HK-2 (cell line): ENCODE results near the gene ZNF787.

ENCODE experiments used
- DNase-seq: peaks from one replicate; pipeline ENCODE4 v3.0.0-alpha.2; 2018; ENCODE audit not compliant: unreplicated experiment

Gene ZNF787

DNA sequence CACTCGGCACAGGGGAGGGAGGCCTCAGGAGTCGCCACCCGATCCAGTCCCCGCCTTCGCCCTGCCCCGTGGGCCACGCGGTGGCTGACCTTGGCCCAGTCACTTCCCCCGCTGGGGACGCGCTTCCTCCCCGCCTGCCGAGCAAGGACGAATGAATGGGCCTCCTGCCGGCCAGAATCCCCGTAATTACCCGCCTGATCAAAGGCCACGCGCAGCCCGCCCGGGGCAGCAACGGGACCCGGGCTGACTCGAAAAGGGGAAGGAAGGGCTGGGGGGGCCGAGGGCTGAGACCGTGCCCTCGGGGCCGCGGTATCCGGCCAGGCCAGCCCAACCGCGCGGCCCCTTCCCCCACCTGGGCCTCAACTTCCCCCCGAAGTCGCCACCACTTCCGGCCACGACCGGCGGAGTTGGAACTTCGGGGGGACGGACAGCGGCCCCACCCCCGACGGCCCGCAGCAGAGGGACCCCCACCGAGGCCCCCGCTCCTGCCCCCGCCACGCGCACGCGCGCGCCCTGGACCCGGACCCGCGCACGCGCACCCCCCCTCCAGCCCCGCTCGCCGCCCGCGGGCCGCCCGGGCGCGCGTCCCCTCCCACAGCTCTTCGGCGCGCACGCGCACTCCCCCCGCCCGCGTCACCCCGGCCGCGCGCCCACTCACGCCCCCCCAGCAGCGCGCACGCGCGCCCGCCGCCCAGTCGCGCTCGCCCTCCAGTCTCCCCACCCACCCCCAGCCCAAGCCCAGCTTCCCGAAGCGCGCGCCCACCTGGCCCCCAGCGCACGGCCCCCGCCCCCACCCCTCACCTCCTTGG lies 520 bp downstream of the ZNF787 start:
- peak; percentile 88 for DNase-seq

DNA sequence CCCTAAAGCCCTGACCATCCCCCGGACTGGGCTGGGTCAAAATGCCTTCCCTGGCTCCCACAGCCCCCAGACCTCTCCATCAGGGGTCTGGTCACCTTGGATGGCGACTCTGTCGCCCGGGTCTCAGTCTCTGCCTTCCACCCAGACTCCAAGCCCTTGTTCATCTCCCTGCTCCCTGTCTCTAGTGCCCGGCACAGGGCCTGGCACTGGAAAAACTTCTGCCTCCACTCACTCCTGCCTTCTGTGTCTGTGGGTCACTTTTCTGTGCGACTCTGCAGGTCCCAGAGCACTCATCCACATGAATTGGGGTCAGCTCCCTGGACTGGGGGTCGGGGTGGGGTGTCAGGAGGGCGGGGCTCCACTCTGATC lies 1.1 kb downstream of the ZNF787 start:
- no peak for DNase-seq

DNA sequence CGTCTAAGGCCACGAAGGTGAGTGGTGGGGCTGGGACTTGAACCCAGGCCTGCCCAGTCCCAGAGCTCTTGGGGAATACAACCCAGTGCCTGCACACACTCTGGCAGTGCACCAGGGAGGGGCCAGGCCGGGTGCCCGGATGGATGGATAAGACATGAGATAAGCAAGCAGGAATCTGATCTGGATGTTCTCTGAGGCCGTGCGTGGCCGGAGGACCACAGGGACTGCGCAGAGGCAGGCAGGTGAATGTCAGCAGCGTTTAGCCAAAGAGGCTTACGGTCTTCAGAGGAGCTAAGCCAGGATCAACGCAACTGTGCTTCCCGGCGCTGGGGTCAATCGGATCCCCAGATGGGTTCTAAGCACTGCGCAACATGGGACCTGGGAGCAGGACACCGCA lies 1.5 kb downstream of the ZNF787 start:
- no peak for DNase-seq

DNA sequence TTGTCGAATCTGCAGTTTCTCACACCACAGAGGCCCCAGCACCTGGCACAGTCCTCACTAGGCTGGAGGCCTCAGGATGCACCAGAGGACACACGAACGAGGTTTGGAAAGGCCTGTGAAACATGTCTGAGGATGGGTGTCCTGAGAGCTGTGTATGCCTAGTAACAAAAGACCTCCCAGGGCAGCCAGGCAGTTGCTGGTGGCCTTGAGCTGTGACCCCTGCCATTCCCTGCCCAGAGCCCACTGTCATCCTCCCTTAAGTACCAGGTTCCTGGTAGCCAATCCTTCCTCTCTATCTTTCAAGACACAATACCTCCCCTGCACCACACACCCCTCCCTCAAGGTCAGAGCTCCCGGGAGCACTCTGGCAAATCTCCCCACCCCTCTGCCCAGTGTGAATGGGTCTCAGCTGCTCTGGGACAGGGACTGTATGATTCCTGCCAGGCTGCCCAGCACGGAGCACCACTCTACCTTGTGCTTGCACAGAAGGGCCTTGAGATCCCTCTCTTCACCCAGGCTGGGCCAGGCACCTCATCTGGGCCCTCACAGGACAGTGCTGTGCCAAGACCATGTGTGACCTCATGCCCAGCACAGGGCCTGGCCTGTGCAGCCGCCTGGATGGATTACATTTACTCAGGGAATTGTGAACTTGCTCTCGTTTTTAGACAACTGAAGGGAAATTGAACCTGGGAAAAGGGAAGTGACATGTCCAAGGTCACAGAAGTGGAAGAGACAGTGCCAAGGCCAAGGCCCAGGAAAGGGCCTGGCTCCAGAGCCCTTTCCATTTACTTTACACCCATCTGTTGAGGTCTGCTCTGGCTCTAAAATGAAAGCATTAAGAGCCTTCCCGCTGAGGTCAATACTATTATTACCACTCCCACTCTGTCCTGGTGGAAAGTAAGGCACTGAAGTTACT lies 2.2 kb downstream of the ZNF787 start:
- no peak for DNase-seq

DNA sequence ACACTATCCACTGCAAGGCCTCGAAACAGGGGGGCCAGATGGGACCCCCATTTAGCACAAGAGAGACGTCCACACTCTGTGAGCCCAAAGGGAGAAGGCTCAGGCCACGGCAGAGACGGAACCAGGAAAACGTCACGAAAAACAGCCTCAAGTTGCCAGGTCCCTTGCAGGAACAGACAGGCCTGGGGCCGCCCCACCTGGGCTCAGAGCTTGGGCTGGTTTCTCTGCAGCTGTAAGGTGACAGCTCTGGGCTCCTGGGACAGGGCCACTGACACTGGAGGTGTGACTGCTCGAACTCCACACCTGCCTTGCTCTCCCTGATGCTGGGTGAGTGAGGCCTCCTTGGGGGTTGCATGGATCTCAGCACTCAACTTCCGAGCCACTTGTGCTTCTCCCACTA lies 3.2 kb downstream of the ZNF787 start:
- DNase-seq, result no peak

DNA sequence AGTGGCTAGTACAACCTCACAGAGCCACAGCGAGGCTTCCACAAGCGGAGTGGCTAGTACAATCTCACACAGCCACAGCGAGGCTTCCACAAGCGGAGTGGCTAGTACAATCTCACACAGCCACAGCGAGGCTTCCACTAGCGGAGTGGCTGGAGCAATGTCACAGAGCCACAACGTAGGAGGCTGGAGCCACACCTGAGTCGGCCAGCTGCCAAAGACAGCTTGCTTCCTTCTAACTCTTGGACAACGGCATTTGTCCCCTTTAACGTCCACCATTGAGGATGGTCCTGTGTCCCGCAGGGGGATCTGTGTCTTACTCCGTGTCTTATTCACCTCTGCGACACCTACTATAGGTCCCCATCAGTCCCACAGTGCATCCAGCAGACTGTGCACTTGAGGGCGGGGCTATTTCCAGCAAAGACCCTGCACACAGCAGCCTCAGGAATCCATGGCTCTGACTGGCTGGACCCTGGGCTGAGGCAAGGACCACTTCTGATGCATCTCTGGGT lies 3.7 kb downstream of the ZNF787 start:
- no peak for DNase-seq

DNA sequence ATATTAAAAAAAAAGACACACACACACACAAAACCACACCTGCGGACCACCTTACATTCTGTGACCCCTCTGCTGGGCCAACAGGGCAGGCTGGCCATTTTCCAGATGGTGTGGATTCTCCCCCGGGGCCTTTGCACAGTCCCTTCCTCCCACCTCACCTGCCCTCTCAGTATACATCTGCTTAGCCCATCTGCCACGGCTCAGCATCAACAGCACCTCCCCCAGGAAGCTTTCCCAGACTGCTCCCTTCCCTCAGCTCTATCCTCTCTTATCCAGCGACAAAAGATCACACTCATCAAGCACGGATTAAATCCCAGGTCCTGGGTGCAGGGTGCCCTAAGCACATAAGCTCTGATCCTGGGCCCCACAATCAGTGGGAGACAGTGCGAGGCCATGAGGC lies 4.5 kb downstream of the ZNF787 start:
- DNase-seq, result no peak

DNA sequence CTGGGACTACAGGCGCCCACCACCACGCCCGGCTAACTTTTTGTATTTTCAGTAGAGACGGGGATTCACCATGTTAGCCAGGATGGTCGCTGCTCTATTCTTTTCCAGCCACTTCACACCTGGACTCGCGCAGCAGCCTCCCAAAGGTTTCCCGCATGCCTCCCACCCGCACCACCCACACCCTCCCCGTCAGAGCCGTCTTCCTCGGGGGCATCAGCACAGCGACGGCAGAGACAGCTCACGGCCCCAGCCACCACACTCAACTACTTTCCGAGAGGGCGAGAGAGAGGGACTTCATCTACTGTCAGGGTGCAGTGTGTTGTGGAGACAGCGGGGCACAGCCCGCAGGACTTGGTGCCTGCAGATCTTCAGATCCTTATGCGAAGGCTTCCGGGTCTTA lies 5.6 kb downstream of the ZNF787 start:
- DNase-seq, result no peak

DNA sequence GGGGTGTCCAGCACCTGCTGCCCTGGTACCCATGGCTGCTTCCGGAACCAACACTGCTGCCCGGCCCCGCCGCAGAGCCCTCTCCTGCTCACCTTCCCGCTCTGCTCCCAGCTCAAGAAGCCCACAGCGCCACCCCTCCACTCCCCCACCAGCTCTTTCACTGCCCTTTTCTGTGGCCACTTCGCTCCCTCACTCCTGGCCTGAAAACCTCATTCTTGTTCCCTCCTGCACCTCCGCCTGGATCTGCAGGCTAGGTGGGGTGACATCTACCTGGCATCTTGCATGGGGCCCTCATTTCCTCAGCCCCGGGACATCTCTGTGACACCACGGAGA lies 6.4 kb downstream of the ZNF787 start:
- DNase-seq, result no peak

DNA sequence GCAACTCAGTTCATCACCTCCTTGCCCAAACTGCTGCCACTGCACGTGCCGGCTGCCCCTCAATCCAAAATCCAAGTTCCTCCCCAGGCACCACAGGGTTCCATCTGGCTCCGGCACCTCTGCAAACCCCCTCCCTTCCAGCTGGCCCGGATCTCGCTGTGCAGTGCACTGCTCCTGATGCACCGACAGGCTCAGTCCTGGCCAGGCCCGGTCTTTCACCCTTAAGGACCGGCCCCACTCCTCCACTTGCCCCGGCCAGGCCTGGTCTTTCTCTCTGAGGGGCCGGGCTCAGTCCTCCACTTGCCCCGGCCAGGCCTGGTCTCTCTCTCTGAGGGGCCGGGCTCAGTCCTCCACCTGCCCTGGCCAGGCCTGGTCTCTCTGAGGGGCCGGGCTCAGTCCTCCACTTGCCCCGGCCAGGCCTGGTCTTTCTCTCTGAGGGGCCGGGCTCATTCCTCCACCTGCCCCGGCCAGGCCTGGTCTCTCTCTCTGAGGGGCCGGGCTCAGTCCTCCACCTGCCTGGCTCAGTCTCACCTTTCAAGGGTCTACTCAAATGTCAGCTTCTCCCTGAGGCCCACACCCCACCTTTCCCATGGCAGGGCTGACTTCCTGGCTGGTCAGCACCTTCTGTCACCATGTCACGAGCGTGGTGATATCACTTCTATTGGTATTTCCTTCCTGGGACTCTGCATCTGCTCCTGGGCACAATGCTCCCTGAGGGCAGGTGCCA lies 6.9 kb downstream of the ZNF787 start:
- DNase-seq, result no peak

DNA sequence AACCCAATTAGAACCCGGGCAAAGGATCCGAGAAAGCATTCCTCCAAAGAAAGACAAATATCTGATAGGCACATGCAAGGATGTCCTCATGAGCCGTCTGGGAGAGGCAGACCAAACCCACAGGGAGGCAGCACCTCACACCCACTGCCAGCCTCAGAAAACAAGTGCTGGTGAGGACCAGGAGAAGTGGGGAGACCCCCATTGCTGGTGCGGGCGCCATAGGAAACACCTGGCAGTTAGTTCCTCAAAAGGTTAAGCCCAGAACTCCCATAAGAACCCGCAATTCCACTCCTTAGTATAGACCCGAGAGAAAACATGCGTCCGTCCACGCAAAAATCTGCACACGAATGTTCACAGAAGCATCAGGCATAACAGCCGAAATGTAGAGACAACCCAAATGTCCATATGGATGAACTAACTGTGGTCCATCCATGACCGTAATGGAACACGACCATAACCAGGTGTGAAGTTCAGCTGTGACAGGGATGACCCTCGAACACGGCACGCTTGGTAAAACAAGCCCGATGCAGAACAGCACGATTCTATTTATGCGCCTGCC lies 7.9 kb downstream of the ZNF787 start:
- DNase-seq, result no peak

DNA sequence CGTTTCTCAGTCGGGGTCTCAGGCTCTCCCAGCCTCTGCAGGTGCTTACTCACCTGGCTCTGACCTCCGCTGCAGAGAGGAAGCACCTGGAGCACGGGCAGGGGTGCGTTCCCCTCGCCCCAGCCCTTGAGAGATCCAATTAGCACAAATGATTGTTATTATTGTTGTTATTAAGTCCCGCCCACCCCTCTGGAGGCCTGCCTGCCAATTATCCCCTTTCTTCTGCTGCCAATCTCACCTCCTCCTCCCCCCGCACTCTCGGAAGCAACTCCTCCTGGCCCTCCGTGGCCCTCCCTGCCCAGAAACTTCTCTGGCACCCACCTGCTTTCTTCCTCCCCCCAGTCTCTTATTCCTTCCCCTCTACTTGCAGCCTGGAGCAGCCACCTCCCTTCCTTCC lies 8.8 kb downstream of the ZNF787 start:
- DNase-seq, result no peak

DNA sequence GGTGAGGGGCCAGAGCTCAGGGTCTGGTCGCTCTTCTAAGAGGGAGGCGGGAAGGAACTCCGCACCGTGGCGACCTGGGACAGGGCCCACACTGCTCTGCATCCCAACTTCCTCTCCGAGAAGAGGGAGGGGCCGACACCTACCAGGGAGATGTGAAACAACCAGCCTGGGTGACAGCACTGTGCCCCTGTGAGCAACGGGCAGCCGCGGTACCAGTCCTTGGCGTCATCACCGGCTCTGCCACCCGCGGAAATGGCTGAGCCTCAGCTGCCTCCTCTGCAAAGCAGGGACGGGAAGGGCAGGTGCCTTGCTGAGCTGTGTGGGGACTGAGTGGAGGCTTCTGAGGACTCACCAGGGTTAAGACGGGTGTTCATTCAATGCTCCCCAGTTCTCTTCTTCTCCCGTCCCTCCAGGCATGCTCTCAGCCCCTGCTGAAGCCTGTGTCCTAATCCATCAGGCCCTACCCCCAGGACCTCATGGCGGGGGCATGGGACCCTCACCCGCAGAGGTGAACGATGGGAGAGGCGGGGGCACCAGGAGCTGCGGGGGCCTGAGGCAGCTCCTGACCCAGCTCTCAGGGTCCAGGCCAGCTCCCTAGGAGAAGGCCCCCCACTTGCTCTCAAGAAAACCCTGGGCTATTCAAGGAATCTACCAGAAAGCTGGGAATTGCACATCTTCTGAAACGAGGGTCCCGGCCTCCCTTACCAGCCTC lies 9.3 kb downstream of the ZNF787 start:
- DNase-seq, result no peak

DNA sequence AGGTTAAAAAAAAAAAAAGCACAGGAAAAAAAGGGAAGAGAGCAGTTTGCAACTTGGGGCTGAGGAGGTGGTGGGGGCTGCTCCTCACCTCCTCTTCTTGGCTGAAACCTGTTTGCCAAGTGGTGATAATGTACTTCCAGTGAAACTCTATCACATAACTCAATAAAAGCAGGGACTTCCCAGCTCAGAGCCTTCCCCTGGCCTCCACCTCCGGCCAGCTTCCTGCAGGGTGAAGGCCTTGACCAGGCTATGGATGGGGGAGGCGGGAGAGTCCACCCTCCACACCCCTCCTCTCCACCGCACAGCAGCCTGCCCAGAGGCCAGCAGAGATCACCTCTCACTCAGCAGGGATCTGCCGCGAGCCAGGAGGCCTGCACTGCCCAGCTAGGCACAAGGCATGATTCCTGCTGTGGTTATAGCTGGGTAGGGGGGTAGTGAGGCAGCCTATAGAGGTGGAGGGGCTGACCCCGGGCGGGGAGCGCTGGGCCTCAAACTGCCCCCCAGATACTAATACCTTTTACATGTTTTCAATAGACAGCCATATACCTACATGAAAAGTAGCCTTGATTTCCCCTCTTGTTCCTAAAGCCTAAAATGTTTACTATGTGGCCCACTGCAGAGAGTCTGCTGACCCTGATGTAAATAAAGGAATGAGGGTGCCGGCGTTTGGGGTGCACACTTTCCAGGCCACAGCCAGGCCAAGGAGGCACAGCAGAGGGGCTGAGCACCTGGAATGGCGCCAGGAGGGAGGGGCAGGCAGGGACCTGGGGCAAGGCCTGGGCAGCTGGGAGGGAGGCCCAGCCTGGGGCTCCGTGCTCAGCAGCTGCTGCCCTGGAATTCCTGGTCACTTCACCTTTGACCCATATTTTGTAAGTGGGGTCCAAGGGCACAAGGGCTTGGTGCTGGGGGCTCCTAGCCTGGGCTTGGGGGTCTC lies 10.3 kb downstream of the ZNF787 start:
- DNase-seq, result peak; percentile 69

DNA sequence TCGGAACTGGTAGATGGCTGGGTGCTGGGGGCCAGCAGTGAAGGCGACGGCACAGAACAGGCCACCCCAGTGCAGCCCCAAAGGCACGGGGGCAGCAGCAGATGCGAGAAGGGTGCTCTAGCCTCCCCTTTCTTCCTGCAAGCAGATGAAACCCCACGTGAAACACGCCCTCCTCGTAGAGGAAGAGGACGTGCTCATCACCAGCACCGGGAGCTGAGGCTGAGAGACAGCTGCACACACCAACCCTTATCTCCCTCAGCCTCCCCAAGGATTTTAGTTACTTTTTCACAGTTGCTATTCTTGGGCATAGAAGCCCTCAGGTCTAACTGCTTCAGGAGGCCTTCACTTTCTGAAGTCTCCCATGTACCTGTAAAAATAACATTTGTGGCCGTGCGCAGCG lies 11.9 kb downstream of the ZNF787 start:
- DNase-seq, result no peak

DNA sequence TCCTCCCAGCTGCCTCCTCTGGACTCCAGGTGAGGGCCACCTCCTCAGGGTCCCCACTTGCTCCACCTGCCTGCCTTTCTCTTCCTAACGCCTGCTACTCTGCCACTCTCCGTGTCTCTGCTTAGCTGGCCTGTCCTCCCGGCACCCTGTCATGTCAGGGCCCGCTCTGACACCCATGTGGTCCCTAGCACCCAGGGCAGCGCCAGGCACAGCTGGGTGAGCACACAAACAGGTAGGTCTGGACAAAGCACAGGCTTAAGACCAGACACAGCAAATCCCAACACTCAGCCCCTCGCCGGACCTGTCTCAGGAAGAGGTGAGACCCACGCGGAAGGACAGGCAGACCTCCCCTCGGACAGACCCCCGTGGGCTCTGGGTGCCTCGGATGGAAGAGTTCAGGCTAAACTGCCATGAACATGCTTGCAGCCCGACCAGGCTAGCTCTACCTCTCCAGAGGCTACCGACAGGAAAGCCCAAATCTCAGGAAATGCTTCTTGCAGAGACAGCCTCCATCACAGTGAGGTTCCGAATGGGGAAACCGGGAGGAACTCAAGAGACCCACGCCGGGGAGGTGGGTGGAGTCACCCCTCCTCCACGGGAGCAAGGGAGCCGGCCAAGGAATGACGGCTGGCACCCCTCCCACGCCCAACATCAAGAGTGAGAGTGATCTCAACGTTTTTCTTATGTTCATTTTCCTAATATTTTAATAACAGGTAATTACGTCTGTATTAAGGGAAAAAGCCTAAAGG lies 12.5 kb downstream of the ZNF787 start:
- no peak for DNase-seq

DNA sequence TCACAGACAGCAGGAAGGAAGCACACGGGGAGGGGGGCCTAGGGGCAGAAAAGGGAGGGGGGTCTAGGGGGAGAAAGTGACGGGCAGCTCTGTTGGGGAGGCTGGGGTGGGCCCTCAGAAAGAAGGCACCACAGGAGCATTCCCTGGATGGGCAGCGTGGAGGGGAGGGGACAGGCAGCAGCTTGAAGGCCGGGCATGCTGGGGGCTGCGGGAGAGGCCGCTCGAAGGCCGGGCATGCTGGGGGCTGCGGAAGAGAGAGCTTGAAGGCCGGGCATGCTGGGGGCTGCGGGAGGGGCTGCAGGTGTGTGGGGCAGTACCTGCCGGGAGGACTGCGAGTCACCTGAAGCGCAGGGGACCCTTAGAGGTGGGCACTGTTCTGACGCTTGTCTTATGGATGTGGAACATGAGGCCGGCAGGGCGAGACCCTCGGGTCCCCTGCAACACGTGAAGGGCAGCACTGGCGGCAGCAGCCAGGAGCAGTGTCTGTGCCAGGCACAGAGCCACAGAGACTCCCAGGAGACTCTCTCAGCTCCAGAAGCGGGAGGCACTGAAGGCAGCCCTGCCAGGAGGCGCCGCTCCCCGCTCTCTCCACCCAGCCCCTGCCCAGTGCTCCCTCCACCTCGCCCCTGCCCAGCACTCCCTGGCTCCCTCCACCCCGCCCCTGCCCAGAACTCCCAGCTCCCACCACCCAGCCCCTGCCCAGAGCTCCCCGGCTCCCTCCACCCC lies 13.3 kb downstream of the ZNF787 start:
- no peak for DNase-seq

DNA sequence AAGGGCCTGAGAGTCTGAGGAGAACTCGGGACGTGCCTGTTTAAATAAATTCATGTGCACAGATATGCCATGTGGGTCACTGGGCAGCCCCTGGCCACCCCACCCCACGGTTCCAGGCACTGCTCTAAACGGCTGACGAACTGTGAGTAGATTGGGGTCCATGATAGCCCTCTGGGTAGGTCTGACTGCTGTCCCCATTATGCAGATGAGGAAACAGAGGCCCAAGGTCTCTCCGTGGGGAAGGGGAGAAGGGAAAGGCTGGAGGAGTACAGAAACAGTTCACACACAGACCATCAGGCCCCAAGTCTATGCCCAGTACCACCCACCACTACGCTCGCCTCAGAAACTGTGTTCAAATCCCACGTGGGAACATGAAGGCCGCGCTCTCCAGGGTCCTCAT lies 14.1 kb downstream of the ZNF787 start:
- DNase-seq, result no peak

DNA sequence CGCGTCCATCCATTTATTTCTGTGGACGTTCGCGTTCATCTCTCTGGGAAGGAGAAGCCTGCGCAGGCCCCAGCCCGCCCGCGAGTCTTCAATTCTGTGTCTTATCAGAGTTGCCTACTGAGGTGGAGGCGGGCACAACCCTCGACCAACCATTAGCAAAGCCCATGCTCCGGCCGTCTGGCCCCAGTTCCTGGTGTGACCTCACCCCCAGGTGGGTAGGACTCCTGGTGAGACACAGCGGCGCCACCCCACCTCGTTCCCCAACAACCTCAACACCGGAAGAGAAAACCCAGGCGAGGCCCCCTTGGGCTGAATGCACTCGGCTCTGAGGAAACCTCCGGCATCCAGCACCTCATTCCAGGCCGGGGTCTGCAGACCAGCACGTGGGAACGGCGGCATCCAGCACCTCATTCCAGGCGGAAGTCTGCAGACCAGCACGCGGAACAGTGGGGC lies 14.7 kb downstream of the ZNF787 start:
- DNase-seq, result no peak
